ENCODE measurements around the gene KIF1B. TPM values are rescaled to one million over a fixed set of nuclear protein-coding genes. Genes with fewer than 3 reads are reported as not detected.
"Not testable (repeated sequence)": the region's sequence is repeated elsewhere in the genome, so short reads cannot be mapped to it uniquely, and the experiment has no call there.

The KIF1B gene
- total and polyA plus RNA-seq, 2 donors (not counting 1 experiment from before 2014, with no cell fraction given) = 3.5 to 16.4 TPM

- CTCF ChIA-PET = interaction anchor here (0.8 kb wide), 1 partner anchor 212 kb away, joined by 3 read pairs; no protein-coding TSS in a partner anchor
- H3K27me3 ChIP-seq (replicated peaks in 1 of 4; ENCODE audit: control extremely low read depth in 1 of 4, control insufficient read depth in 3 of 4, insufficient read depth in 4 of 4, low read length in 3 of 4); H3K27ac Mint-ChIP-seq: not testable (repeated sequence)
Measured at GRCh38 chr1:10426535-10426848, 216.1 kb downstream of the KIF1B start.

GRCh38 chr1:10428984-10429383, 218.6 kb downstream of the KIF1B start:
- Histone ChIP-seq H3K4me2 (replicated peaks; ENCODE audit: low read depth, low read length, poor library complexity, severe bottlenecking) (no peak overlapping the region), H2AFZ (ENCODE audit: insufficient read depth, low read depth, low read length, poor library complexity, severe bottlenecking) (no peak overlapping the region), H3K27ac (ENCODE audit: low read length in 2 of 2) (no peak overlapping the region), H3K79me2 (ENCODE audit: control insufficient read depth, insufficient read depth, low read length) (peaks cover 10% of the 10 kb centered on the region), H3K9me3 (ENCODE audit: control extremely low read depth in 1 of 3, control insufficient read depth in 2 of 3, insufficient read depth in 1 of 3, low read length in 2 of 3) (peaks cover 0 to 3% (median 0%) of the 10 kb centered on the region in 3 donors), H3K4me3 (ENCODE audit: control extremely low read depth in 1 of 5, extremely low read depth in 1 of 5, insufficient read depth in 1 of 5, low read depth in 2 of 5, low read length in 4 of 5) (no peak overlapping the region), H3K27me3 (replicated peaks in 1 of 4; ENCODE audit: control extremely low read depth in 1 of 4, control insufficient read depth in 3 of 4, insufficient read depth in 4 of 4, low read length in 3 of 4) (no peaks in the 10 kb centered on the region), H3K9ac (ENCODE audit: low read length) (no peak overlapping the region), H3K4me1 (ENCODE audit: control insufficient read depth in 2 of 2, insufficient read depth in 2 of 2, low read length in 2 of 2) (peaks cover 11 to 30% of the 10 kb centered on the region in 2 donors), H3K36me3 (replicated peaks in 1 of 2; ENCODE audit: control extremely low read depth in 1 of 2, control insufficient read depth in 1 of 2, extremely low read depth in 1 of 2, insufficient read depth in 2 of 2, low read length in 1 of 2) (no peaks in the 10 kb centered on the region), H4K20me1 (ENCODE audit: control insufficient read depth, insufficient read depth, low read length, poor library complexity, severe bottlenecking) (no peaks in the 10 kb centered on the region)
- intact Hi-C loops (cut with micrococcal nuclease) = no loop called here
- no peak for ATAC-seq (ENCODE audit: low read depth)
- CTCF ChIA-PET = interaction anchor here (1.0 to 3.3 kb wide), 16 partner anchors 8 to 814 kb away, joined by 3 to 51 read pairs (median 6); partner anchors contain the start of genes KIF1B and PGD
- POLR2A ChIA-PET = interaction anchor here (2.2 kb wide), 1 partner anchor 219 kb away, joined by 7 read pairs; the partner anchor contains the start of gene KIF1B
- Mint-ChIP-seq H3K4me1 (peaks cover 30% of the 10 kb centered on the region), H3K27me3 (no peaks in the 10 kb centered on the region), H3K27ac (no peak overlapping the region), H3K9me3 (ENCODE audit: insufficient read depth) (no peaks in the 10 kb centered on the region), H3K4me3 (peak overlapping the region; percentile 96)
- DNase-seq = peak; percentile 18
- WGBS (ENCODE audit: insufficient coverage) = 90% methylated on average over 5 of the region's 5 CpGs
- no peak for TF ChIP-seq CTCF (IDR thresholded peaks at IDR 0.05)
- TF ChIP-seq EZH2 (IDR thresholded peaks at IDR 0.05; ENCODE audit: borderline replicate concordance, insufficient read depth, low read depth, low read length, poor library complexity, severe bottlenecking) = no peak

More at GRCh38 chr1:10426535-10426848, 216.1 kb downstream of the KIF1B start:
- POLR2A ChIA-PET; DNase-seq; H3K9me3 ChIP-seq (ENCODE audit: control extremely low read depth in 1 of 3, control insufficient read depth in 2 of 3, insufficient read depth in 1 of 3, low read length in 2 of 3); ATAC-seq (ENCODE audit: low read depth); H3K9me3 Mint-ChIP-seq (ENCODE audit: insufficient read depth); H4K20me1 ChIP-seq (ENCODE audit: control insufficient read depth, insufficient read depth, low read length, poor library complexity, severe bottlenecking); H3K27me3 Mint-ChIP-seq; H2AFZ ChIP-seq (ENCODE audit: insufficient read depth, low read depth, low read length, poor library complexity, severe bottlenecking); H3K4me3 ChIP-seq (ENCODE audit: control extremely low read depth in 1 of 5, extremely low read depth in 1 of 5, insufficient read depth in 1 of 5, low read depth in 2 of 5, low read length in 4 of 5); H3K4me2 ChIP-seq (replicated peaks; ENCODE audit: low read depth, low read length, poor library complexity, severe bottlenecking); intact Hi-C loops (cut with micrococcal nuclease); H3K27ac ChIP-seq (ENCODE audit: low read length in 2 of 2); H3K79me2 ChIP-seq (ENCODE audit: control insufficient read depth, insufficient read depth, low read length); H3K36me3 ChIP-seq (replicated peaks in 1 of 2; ENCODE audit: control extremely low read depth in 1 of 2, control insufficient read depth in 1 of 2, extremely low read depth in 1 of 2, insufficient read depth in 2 of 2, low read length in 1 of 2); H3K9ac ChIP-seq (ENCODE audit: low read length); H3K4me3 Mint-ChIP-seq: not testable (repeated sequence)
- 99% methylated on average over 14 of the region's 21 CpGs for WGBS (ENCODE audit: insufficient coverage)
- H3K4me1 Mint-ChIP-seq = peaks cover 20% of the 10 kb centered on the region
- H3K4me1 ChIP-seq (ENCODE audit: control insufficient read depth in 2 of 2, insufficient read depth in 2 of 2, low read length in 2 of 2) = peaks cover 11 to 21% of the 10 kb centered on the region in 2 donors

Measured in B cell (primary cell).